DMS79 (cell line): ENCODE measurements around the gene SNAP29.
"Not testable (repeated sequence)": the region's sequence is repeated elsewhere in the genome, so short reads cannot be mapped to it uniquely, and the experiment has no call there.

Experiments
- DNase-seq: peaks from one replicate; lab custom pipeline; 2025; lab: John Stamatoyannopoulos, UW

The SNAP29 gene

GRCh38 chr22:20930435-20930834 lies 71.6 kb downstream of the SNAP29 start:
- DNase-seq, result not testable (repeated sequence)

- DNase-seq, result no peak
Measured at GRCh38 chr22:20931126-20931654, 72.4 kb downstream of the SNAP29 start.

GRCh38 chr22:20933910-20934309 lies 75.1 kb downstream of the SNAP29 start:
- no peak for DNase-seq

GRCh38 chr22:20935049-20935448 lies 76.2 kb downstream of the SNAP29 start:
- not testable (repeated sequence) for DNase-seq

- DNase-seq, result not testable (repeated sequence)
Measured at GRCh38 chr22:20935780-20936539, 77.2 kb downstream of the SNAP29 start.

GRCh38 chr22:20937031-20937793 lies 78.4 kb downstream of the SNAP29 start:
- DNase-seq, result no peak

- DNase-seq, result no peak
Measured at GRCh38 chr22:20937794-20938671, 79.2 kb downstream of the SNAP29 start.

GRCh38 chr22:20939457-20940185 lies 80.8 kb downstream of the SNAP29 start:
- DNase-seq, result not testable (repeated sequence)

GRCh38 chr22:20940186-20940651 lies 81.4 kb downstream of the SNAP29 start:
- no peak for DNase-seq
